Sigmoid colon (tissue), 7 donors: ENCODE measurements around the gene IRX4. TPM values are rescaled to one million over a fixed set of nuclear protein-coding genes. Genes with fewer than 3 reads are reported as not detected.

Experiments
- DNase-seq: peaks from one replicate; pipeline ENCODE4 v3.0.0-alpha.2; 2019
- H3K27ac ChIP-seq, 4 donors: fragments of 200-600 bp; sonication (generic); one replicate each; pipeline ENCODE4 v1.5.1; 2016 to 2019; ENCODE audit warnings: mild to moderate bottlenecking in 1 of 4
- H3K27me3 ChIP-seq, 3 donors: fragments of 200-600 bp; sonication (generic); one replicate each; pipeline ENCODE4 v1.5.1; 2019; ENCODE audit warnings: mild to moderate bottlenecking in 1 of 3
- H3K36me3 ChIP-seq, 4 donors: fragments of 200-600 bp; sonication (generic); one replicate each; pipeline ENCODE4 v1.5.1; 2016 to 2019
- H3K4me1 ChIP-seq, 4 donors: fragments of 200-600 bp; sonication (generic); one replicate each; pipeline ENCODE4 v1.5.1; 2017 to 2019
- H3K4me3 ChIP-seq, 4 donors: fragments of 200-600 bp; sonication (generic); one replicate each; pipeline ENCODE4 v1.5.1; 2017 to 2019; ENCODE audit warnings: mild to moderate bottlenecking in 2 of 4, moderate library complexity in 1 of 4
- H3K9me3 ChIP-seq, 4 donors: fragments of 200-600 bp in 3 of 4; sonication (generic) in 3 of 4; one replicate each; pipeline versions ENCODE4 v1.5.1 to v1.6.1; 2013 to 2019
- EP300 ChIP-seq, 4 donors: sonication (generic); formaldehyde crosslinking; IDR thresholded peaks; one replicate each; pipeline ENCODE4 v1.6.1; 2017; ENCODE audit warnings: antibody characterized with exemption in 4 of 4
- POLR2A ChIP-seq, 2 donors: fragments of 450-650 bp; IDR thresholded peaks; one replicate each; pipeline ENCODE4 v1.6.1; 2016; ENCODE audit warnings: antibody characterized with exemption in 2 of 2, mild to moderate bottlenecking in 2 of 2, moderate library complexity in 2 of 2
- POLR2AphosphoS5 ChIP-seq, 4 donors: sonication (generic); formaldehyde crosslinking; IDR thresholded peaks; one replicate each; pipeline ENCODE4 v1.6.1; 2017; ENCODE audit warnings: antibody characterized with exemption in 4 of 4
- WGBS, 2 donors: extraction: QIAGEN DNeasy Blood & Tissue Kit; methylation state at CpG; one replicate each; pipeline ENCODE4 v1.1.7; 2013; 5-methylcytosine and 5-hydroxymethylcytosine counted together
- intact Hi-C: fragments of 100-400 bp; cut with DNase I; formaldehyde crosslinking; loops from one replicate; pipeline ENCODE4 v1.15.1; 2023
- polyA plus RNA-seq, 3 donors: library from polyadenylated mRNA; stranded (reverse); fragments of 200-250 nt; gene quantifications; one replicate each; pipeline ENCODE4 v1.2.3, GENCODE V29; 2013
- total RNA-seq, 4 donors: library from RNA; depleted of rRNA; stranded (reverse); fragments of >200 nt; gene quantifications; one replicate each; pipeline ENCODE4 v1.1.0, GENCODE V29; 2016
- TF ChIP-seq, protein P1 (sequence below), 4 experiments: fragments of 450-650 bp in 3 of 4; fragments of 200-600 bp in 1 of 4; IDR thresholded peaks; one replicate each; pipeline ENCODE4 v1.5.1; 2016 to 2019; ENCODE audit warnings: antibody characterized with exemption in 4 of 4, mild to moderate bottlenecking in 3 of 4, moderate library complexity in 2 of 4
- donor health status: healthy with polysubstance abuse.
- donor health status: Bipolar disorder and iron deficiency.
- donor health status: healthy.

IRX4 gene
- total and polyA plus RNA-seq, 7 donors = 0.06 TPM; not detected in 6

DNA sequence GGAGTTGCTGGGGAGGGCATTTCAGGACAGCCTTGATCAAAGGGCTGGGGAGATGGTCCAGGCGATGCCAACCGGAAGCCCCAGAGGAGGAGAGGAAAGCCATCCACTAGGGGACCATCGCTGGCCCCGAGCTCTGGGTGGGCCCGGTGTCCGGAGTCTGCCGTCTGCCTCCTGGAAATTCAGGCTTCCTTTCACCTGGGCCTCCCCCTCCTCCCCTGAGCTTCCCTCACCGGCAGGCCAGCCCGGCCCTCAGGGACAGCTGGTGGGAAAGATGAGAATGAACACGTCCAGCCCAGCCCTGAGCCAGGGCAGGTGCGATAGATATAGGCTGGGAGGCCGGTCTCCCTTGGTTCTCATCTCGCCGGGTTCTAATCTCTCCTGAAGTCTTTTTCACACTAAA is 17.2 kb downstream of the IRX4 start:
- 48 to 78% methylated on average over 14 of the region's 14 CpGs for WGBS, 2 donors
- TF ChIP-seq, protein P1, sequence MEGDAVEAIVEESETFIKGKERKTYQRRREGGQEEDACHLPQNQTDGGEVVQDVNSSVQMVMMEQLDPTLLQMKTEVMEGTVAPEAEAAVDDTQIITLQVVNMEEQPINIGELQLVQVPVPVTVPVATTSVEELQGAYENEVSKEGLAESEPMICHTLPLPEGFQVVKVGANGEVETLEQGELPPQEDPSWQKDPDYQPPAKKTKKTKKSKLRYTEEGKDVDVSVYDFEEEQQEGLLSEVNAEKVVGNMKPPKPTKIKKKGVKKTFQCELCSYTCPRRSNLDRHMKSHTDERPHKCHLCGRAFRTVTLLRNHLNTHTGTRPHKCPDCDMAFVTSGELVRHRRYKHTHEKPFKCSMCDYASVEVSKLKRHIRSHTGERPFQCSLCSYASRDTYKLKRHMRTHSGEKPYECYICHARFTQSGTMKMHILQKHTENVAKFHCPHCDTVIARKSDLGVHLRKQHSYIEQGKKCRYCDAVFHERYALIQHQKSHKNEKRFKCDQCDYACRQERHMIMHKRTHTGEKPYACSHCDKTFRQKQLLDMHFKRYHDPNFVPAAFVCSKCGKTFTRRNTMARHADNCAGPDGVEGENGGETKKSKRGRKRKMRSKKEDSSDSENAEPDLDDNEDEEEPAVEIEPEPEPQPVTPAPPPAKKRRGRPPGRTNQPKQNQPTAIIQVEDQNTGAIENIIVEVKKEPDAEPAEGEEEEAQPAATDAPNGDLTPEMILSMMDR (IDR thresholded peaks at IDR 0.05) = no peak
- TF ChIP-seq POLR2AphosphoS5 (IDR thresholded peaks at IDR 0.05) = no peak
- TF ChIP-seq POLR2A (IDR thresholded peaks at IDR 0.05) = no peak
- TF ChIP-seq EP300 (IDR thresholded peaks at IDR 0.05) = no peak
- Histone ChIP-seq H3K27ac (no peak overlapping the region), H3K27me3 (peaks cover 0 to 52% (median 4%) of the 10 kb centered on the region in 3 donors), H3K4me1 (no peaks in the 10 kb centered on the region), H3K36me3 (no peaks in the 10 kb centered on the region), H3K4me3 (no peak overlapping the region), H3K9me3 (no peaks in the 10 kb centered on the region)
- intact Hi-C loops = no loop called here
- no peak for DNase-seq

DNA sequence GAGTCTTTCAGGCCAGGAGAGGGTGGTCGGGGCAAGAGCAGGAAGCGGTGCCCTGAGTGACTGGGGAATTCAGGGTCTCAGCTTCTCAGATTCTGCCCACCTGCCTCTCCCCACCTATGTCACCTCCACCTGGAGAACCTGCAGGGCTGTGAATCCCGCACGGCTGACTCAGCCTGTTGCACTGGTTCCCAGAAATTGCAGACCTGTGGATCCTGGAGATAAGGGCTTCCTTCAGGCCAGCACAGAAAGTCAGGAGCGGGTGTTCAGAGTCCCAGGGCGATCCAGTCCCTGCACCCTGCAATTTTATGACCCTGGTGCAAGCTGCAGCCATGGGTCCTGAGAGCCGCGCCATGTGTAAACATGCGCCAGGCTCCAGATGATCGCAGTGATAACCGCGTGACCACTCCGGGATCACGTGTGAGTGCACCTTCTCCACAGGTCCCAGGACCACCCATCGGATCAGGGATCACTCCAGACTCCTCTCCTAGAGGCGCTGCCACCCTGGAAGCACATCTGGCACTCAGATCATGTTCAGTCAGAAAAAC is 17.8 kb downstream of the IRX4 start:
- Histone ChIP-seq H3K4me3 (no peak overlapping the region), H3K27ac (no peak overlapping the region), H3K4me1 (no peaks in the 10 kb centered on the region), H3K9me3 (no peaks in the 10 kb centered on the region), H3K27me3 (peaks cover 0 to 52% (median 4%) of the 10 kb centered on the region in 3 donors), H3K36me3 (no peaks in the 10 kb centered on the region)
- DNase-seq = no peak
- WGBS, 2 donors = 22 to 72% methylated on average over 16 of the region's 16 CpGs
- TF ChIP-seq POLR2AphosphoS5 (IDR thresholded peaks at IDR 0.05) (no peak), POLR2A (IDR thresholded peaks at IDR 0.05) (no peak), EP300 (IDR thresholded peaks at IDR 0.05) (no peak)
- TF ChIP-seq, protein P1 (IDR thresholded peaks at IDR 0.05) = no peak
- intact Hi-C loops = no loop called here

DNA sequence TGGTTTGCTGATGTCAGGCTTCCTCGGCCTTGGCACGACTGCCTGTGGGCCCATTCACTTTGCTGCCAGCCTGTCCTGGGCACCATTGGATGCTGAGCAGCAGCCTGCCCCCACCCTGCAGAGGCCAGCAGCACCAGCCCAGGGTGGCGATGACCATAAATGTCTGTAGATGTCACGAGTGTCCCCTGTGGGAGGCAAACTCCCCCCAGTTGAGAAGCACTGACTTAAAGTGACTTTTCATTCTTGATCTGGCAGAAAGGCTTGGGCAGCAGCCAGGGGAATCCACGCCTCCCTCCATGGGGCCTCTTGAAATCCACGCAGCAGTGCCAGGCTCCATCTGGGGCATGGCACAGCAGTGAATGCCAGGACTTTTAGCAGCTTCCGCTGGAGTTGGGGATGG is 21.8 kb downstream of the IRX4 start:
- DNase-seq = no peak
- Histone ChIP-seq H3K9me3 (no peaks in the 10 kb centered on the region), H3K4me1 (peaks cover 0 to 11% (median 0%) of the 10 kb centered on the region in 4 donors), H3K36me3 (no peaks in the 10 kb centered on the region), H3K27me3 (peaks cover 1 to 36% (median 7%) of the 10 kb centered on the region in 3 donors), H3K4me3 (no peak overlapping the region), H3K27ac (no peak overlapping the region)
- 68 to 79% methylated on average over 7 of the region's 7 CpGs for WGBS, 2 donors
- no peak for TF ChIP-seq EP300 (IDR thresholded peaks at IDR 0.05)
- intact Hi-C loops = no loop called here

DNA sequence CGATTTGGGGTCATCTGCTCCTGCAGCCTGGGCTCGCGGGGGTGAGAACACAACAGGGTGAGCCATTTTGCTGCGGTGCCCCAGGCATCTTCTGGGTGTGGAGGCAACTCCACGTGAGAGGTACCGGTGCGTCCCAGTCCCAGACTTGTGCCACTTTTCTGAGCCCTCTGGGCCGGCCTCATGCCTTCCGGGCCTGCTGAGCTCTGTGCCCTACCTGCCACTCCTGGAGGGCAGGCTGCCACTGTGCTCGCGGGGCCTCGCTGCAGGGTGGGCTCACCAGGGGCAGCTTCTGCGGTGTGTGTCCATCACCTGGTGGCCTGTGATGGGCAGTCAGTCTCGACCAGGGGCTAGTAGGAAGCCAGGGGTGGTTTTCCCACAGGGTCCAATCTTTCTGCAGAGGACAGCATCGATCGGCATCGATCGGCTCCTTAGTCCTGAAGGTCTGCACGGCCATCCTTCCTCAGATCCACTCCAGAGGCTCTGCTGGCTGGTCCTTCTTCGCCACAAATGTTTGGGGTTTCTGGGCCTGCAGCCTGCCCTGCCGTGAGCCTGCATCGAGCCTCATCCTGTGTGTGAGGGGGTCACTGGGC is 22.6 kb downstream of the IRX4 start:
- peaks cover 0 to 35% (median 7%) of the 10 kb centered on the region in 3 donors for H3K27me3 ChIP-seq
- H3K27ac ChIP-seq = no peak overlapping the region
- intact Hi-C loops = no loop called here
- H3K4me1 ChIP-seq = peaks cover 0 to 11% (median 0%) of the 10 kb centered on the region in 4 donors
- H3K4me3 ChIP-seq = no peak overlapping the region
- no peaks in the 10 kb centered on the region for H3K36me3 ChIP-seq
- no peak for DNase-seq
- 82 to 89% methylated on average over 22 of the region's 22 CpGs for WGBS, 2 donors
- no peaks in the 10 kb centered on the region for H3K9me3 ChIP-seq
- TF ChIP-seq POLR2AphosphoS5 (IDR thresholded peaks at IDR 0.05) (no peak), EP300 (IDR thresholded peaks at IDR 0.05) (no peak), POLR2A (IDR thresholded peaks at IDR 0.05) (no peak)
- TF ChIP-seq, protein P1 (IDR thresholded peaks at IDR 0.05) = no peak

DNA sequence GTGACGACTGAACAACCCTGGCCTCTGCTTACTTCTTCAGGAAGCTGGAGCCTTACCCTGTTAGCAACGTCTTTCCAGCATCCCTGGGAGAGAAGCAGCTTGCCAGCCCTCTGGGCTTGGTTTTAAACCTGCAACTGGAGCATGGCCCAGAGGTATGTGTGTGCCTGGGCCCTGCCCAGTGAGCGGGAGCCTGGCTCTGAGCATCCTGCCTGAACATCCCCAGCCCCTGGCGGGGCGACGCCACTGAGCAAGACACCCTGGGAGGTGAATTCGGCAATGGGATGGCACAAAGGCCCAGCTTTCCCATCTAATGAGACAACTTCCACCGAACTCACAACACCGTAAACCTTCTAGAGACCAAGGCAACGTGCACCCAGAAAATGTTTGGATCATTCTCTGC is 23.6 kb downstream of the IRX4 start:
- WGBS, 2 donors = 81 to 86% methylated on average over 10 of the region's 10 CpGs
- TF ChIP-seq EP300 (IDR thresholded peaks at IDR 0.05) (no peak), POLR2AphosphoS5 (IDR thresholded peaks at IDR 0.05) (no peak), POLR2A (IDR thresholded peaks at IDR 0.05) (no peak)
- TF ChIP-seq, protein P1 (IDR thresholded peaks at IDR 0.05) = no peak
- H3K4me1 ChIP-seq = peaks cover 0 to 11% (median 0%) of the 10 kb centered on the region in 4 donors
- intact Hi-C loops = no loop called here
- H3K27me3 ChIP-seq = peaks cover 7 to 37% (median 7%) of the 10 kb centered on the region in 3 donors
- H3K27ac ChIP-seq = no peak overlapping the region
- no peaks in the 10 kb centered on the region for H3K9me3 ChIP-seq
- no peaks in the 10 kb centered on the region for H3K36me3 ChIP-seq
- no peak for DNase-seq
- no peak overlapping the region for H3K4me3 ChIP-seq
